Activated CD8-positive, alpha-beta memory T cell treated with anti-CD3 and anti-CD28 coated beads, Interleukin-2, amount 50 U/mL, for 48 hours (primary cell): ENCODE measurements around the gene COX4I1.
A peak's percentile ranks its signal among the peaks of the same experiment; 100 is the strongest.
"Not testable (repeated sequence)": the region's sequence is repeated elsewhere in the genome, so short reads cannot be mapped to it uniquely, and the experiment has no call there.

ENCODE experiments used
- DNase-seq: peaks from one replicate; pipeline ENCODE4 v3.0.0-alpha.2; 2020

The COX4I1 gene

GRCh38 chr16:85805442-85806045 lies 6.0 kb downstream of the COX4I1 start:
- DNase-seq, result no peak

- no peak for DNase-seq
Observed at GRCh38 chr16:85806539-85806938, 7.0 kb downstream of the COX4I1 start.

GRCh38 chr16:85807340-85807739 lies 7.8 kb downstream of the COX4I1 start:
- not testable (repeated sequence) for DNase-seq

- not testable (repeated sequence) for DNase-seq
Observed at GRCh38 chr16:85808104-85808503, 8.6 kb downstream of the COX4I1 start.

- no peak for DNase-seq
Observed at GRCh38 chr16:85808926-85809325, 9.4 kb downstream of the COX4I1 start.

- no peak for DNase-seq
Observed at GRCh38 chr16:85809645-85810044, 10.2 kb downstream of the COX4I1 start.

- DNase-seq, result no peak
Observed at GRCh38 chr16:85810097-85810741, 10.7 kb downstream of the COX4I1 start.

GRCh38 chr16:85810742-85811115 lies 11.2 kb downstream of the COX4I1 start:
- DNase-seq, result no peak

GRCh38 chr16:85812031-85812807 lies 12.7 kb downstream of the COX4I1 start:
- DNase-seq, result no peak

GRCh38 chr16:85812811-85813700 lies 13.6 kb downstream of the COX4I1 start:
- no peak for DNase-seq

GRCh38 chr16:85816159-85816558 lies 16.7 kb downstream of the COX4I1 start:
- DNase-seq, result no peak

GRCh38 chr16:85817195-85817594 lies 17.7 kb downstream of the COX4I1 start:
- DNase-seq, result not testable (repeated sequence)

- DNase-seq, result peak; percentile 96
Observed at GRCh38 chr16:85819245-85819644, 19.8 kb downstream of the COX4I1 start.

GRCh38 chr16:85819771-85820170 lies 20.3 kb downstream of the COX4I1 start:
- DNase-seq, result no peak

GRCh38 chr16:85820604-85821372 lies 21.3 kb downstream of the COX4I1 start:
- no peak for DNase-seq

- DNase-seq, result peak; percentile 97
Observed at GRCh38 chr16:85821390-85822135, 22.1 kb downstream of the COX4I1 start.

- DNase-seq, result no peak
Observed at GRCh38 chr16:85822145-85822544, 22.6 kb downstream of the COX4I1 start.

- DNase-seq, result no peak
Observed at GRCh38 chr16:85823328-85823920, 23.9 kb downstream of the COX4I1 start.

- DNase-seq, result no peak
Observed at GRCh38 chr16:85824161-85825135, 25.0 kb downstream of the COX4I1 start.

GRCh38 chr16:85825326-85825725 lies 25.8 kb downstream of the COX4I1 start:
- no peak for DNase-seq
